Glutamatergic neuron (in vitro differentiated cells): ENCODE data around the gene RPTOR. TPM values are rescaled to one million over a fixed set of nuclear protein-coding genes. Genes with fewer than 3 reads are reported as not detected.
A peak's percentile ranks its signal among the peaks of the same experiment; 100 is the strongest.

ENCODE experiments used
- DNase-seq: peaks from one replicate; pipeline ENCODE4 v3.0.0; 2022
- H3K27ac Mint-ChIP-seq: one replicate; pipeline ENCODE4 v1.8.0; 2020; ENCODE audit warnings: mild to moderate bottlenecking, mixed read lengths, inconsistent platforms; ENCODE audit not compliant: unreplicated experiment
- H3K27me3 Mint-ChIP-seq: one replicate; pipeline ENCODE4 v1.8.0; 2020; ENCODE audit warnings: mild to moderate bottlenecking, moderate library complexity, mixed read lengths, inconsistent platforms; ENCODE audit not compliant: unreplicated experiment
- H3K36me3 Mint-ChIP-seq: one replicate; pipeline ENCODE4 v1.8.0; 2020; ENCODE audit warnings: mild to moderate bottlenecking, mixed read lengths, inconsistent platforms; ENCODE audit not compliant: unreplicated experiment
- H3K4me1 Mint-ChIP-seq: one replicate; pipeline ENCODE4 v1.8.0; 2020; ENCODE audit warnings: mild to moderate bottlenecking, low read depth, mixed read lengths, inconsistent platforms; ENCODE audit not compliant: unreplicated experiment
- H3K4me3 Mint-ChIP-seq: one replicate; pipeline ENCODE4 v1.8.0; 2020; ENCODE audit warnings: mild to moderate bottlenecking, mixed read lengths, inconsistent platforms; ENCODE audit not compliant: unreplicated experiment
- H3K9me3 Mint-ChIP-seq: one replicate; pipeline ENCODE4 v1.8.0; 2020; ENCODE audit warnings: mild to moderate bottlenecking, moderate library complexity, mixed read lengths, inconsistent platforms; ENCODE audit not compliant: unreplicated experiment
- total RNA-seq: library from RNA; stranded (reverse); fragmentation: NEBNext Ultra II Directional; extraction: Animal tissue kit (Norgen Biotek cat#: 25700); gene quantifications from one replicate; pipeline ENCODE4 v1.2.1, GENCODE V29; 2021; ENCODE audit not compliant: unreplicated experiment
- TF ChIP-seq, protein P1 (sequence below): fragments of 200-600 bp; sonication (generic); IDR thresholded peaks from one replicate; pipeline ENCODE4 v1.5.0; 2021; ENCODE audit not compliant: partially characterized antibody, unreplicated experiment

The RPTOR gene
- total RNA-seq, 1 donor from 2014 or later = 39.8 TPM

DNA sequence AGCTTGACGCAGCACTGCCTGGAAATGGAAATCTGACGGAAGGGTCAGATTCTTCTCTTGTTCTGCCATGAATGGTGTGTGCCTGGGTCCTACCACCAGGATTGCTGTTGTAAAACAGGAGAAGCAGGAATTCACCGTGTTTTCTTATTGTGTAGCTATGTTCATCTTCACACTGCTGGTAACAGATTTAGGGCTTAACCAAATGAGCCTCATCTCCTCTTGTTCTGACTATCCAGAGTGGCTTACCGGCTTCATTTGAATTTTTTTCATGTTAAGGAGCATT lies 349.7 kb downstream of the RPTOR start:
- Mint-ChIP-seq H3K4me1 (peaks cover 28% of the 10 kb centered on the region), H3K4me3 (no peak overlapping the region), H3K27me3 (peaks cover 4% of the 10 kb centered on the region), H3K27ac (no peak overlapping the region), H3K36me3 (no peaks in the 10 kb centered on the region), H3K9me3 (no peaks in the 10 kb centered on the region)
- TF ChIP-seq, protein P1, sequence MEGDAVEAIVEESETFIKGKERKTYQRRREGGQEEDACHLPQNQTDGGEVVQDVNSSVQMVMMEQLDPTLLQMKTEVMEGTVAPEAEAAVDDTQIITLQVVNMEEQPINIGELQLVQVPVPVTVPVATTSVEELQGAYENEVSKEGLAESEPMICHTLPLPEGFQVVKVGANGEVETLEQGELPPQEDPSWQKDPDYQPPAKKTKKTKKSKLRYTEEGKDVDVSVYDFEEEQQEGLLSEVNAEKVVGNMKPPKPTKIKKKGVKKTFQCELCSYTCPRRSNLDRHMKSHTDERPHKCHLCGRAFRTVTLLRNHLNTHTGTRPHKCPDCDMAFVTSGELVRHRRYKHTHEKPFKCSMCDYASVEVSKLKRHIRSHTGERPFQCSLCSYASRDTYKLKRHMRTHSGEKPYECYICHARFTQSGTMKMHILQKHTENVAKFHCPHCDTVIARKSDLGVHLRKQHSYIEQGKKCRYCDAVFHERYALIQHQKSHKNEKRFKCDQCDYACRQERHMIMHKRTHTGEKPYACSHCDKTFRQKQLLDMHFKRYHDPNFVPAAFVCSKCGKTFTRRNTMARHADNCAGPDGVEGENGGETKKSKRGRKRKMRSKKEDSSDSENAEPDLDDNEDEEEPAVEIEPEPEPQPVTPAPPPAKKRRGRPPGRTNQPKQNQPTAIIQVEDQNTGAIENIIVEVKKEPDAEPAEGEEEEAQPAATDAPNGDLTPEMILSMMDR = peak; percentile 30
- DNase-seq = no peak

DNA sequence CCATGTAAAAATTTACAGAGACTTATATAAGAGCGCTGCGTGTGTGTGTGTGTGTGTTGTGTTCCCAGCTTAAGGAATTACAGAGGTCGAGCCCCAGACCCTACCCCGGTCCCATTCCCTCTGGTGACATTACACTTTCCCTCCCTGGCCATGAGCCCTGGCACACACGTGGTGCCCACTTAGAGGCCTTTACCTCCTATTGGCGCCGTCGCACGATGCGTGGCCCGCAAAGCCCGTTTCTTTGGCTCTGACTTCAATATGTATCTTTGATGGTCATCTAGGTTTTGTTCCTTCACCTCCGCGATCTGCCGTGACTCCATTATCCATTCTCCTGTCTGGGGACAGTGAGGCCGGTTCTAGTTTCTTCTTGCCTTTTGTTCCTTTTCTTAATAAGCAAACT lies 350.1 kb downstream of the RPTOR start:
- H3K9me3 Mint-ChIP-seq = no peaks in the 10 kb centered on the region
- TF ChIP-seq, protein P1 = no peak
- no peak for DNase-seq
- no peak overlapping the region for H3K4me3 Mint-ChIP-seq
- H3K27ac Mint-ChIP-seq = no peak overlapping the region
- H3K27me3 Mint-ChIP-seq = peaks cover 3% of the 10 kb centered on the region
- H3K36me3 Mint-ChIP-seq = no peaks in the 10 kb centered on the region
- H3K4me1 Mint-ChIP-seq = peaks cover 28% of the 10 kb centered on the region

DNA sequence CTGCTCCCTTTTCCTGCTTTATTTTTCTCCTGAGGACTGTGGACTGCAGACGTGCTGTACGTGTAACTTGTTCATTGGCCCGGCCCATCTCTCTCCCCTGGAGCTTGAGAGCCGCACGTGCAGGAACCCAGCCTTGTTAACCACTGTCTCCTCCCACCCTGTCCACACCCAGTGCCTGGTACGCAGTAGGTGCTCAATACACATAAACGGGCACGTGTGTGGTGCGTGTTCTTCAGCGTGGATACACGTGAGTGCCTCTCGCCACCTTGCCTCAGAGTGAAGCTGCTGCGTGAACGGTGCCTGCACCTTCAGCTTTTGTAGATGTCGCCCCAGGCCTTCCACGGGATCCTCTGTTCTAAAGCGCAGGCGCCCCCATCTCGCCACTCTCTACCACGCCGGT lies 350.7 kb downstream of the RPTOR start:
- DNase-seq = no peak
- Mint-ChIP-seq H3K9me3 (no peaks in the 10 kb centered on the region), H3K4me1 (peaks cover 28% of the 10 kb centered on the region), H3K4me3 (no peak overlapping the region), H3K27ac (peak overlapping the region; percentile 56), H3K36me3 (no peaks in the 10 kb centered on the region), H3K27me3 (peaks cover 3% of the 10 kb centered on the region)
- TF ChIP-seq, protein P1 = no peak

DNA sequence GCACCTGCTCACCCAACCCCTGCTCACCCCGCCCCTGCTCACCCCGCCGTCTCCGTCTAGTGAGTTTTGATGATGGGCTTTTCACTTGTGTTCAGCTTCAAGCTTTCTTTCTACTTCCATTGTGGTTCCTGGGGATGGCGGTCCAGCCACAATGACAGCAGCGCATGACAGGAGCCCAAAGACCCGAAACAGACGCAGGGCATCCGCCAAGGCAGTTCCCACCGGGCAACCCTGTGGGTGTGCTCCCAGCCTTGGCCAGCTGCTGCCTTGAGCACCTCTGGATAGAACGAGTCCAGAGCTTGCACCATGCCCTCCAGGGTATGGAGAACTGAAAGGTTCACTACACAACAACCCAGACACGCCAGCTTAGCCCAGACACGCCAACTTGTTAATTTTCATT lies 354.1 kb downstream of the RPTOR start:
- no peak overlapping the region for H3K4me3 Mint-ChIP-seq
- no peaks in the 10 kb centered on the region for H3K9me3 Mint-ChIP-seq
- no peaks in the 10 kb centered on the region for H3K36me3 Mint-ChIP-seq
- H3K4me1 Mint-ChIP-seq = peaks cover 7% of the 10 kb centered on the region
- no peak for DNase-seq
- H3K27ac Mint-ChIP-seq = no peak overlapping the region
- TF ChIP-seq, protein P1 = no peak
- peaks cover 5% of the 10 kb centered on the region for H3K27me3 Mint-ChIP-seq

DNA sequence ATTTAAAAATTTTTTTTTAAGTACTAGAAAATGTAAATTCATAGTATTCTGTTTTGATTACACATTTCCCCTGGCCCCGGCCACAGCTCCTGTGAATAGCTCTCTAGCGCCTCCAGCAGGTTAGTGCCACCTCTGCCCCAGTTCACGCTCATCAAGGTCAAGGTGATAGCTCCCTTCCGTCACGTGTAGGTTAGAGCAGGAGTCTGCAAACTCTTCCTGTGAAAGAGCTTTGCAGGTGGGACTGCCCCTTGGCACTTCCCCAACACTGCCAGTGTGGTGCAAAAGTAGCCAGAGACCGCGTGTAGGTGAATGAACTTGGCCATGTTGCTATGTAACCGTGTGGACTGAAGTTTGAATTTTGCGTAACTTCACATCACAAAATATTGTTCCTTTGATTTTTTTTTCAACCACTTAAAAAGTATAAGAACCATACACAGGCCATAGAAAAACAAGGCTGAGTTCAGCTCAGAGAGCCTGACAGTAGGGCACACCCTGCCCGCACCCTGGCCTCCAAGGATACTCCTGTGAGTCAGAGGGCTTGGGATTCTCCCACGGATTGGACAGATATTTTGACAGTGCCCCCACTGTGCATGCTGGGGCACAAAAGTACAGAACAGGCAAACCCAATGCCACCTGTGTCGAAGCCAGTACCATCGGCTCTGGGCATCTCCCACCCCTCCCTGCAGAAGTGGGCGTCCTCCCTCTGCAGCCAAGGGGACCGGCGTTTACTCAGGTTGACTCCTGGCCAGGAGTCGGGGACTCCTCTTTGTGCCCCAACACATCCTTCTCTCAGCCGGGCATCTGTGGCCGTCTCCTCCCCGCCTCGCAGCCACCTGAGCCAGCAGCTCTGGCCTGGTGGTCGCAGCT lies 355.0 kb downstream of the RPTOR start:
- TF ChIP-seq, protein P1 = peak; percentile 77
- H3K27me3 Mint-ChIP-seq = peaks cover 5% of the 10 kb centered on the region
- DNase-seq = peak; percentile 72
- H3K4me3 Mint-ChIP-seq = no peak overlapping the region
- H3K4me1 Mint-ChIP-seq = peaks cover 9% of the 10 kb centered on the region
- H3K9me3 Mint-ChIP-seq = no peaks in the 10 kb centered on the region
- H3K36me3 Mint-ChIP-seq = no peaks in the 10 kb centered on the region
- no peak overlapping the region for H3K27ac Mint-ChIP-seq
